ENCODE measurements around the gene MEAF6. TPM values are rescaled to one million over a fixed set of nuclear protein-coding genes. Genes with fewer than 3 reads are reported as not detected.

Gene MEAF6
- total RNA-seq, 1 donor from 2014 or later: 95.6 TPM

Other genes with a start within 250 kb of the MEAF6 start
- 39.3 and 40.4 TPM in 2 replicates for gene ZC3H12A, start 40.2 kb downstream of the MEAF6 start, total RNA-seq
- 22.7 and 25.4 TPM in 2 replicates for gene SNIP1, start 39.5 kb upstream of the MEAF6 start, total RNA-seq
- not detected in 2 replicates for gene DNALI1, start 42.2 kb upstream of the MEAF6 start, total RNA-seq
- 109 and 110 TPM in 2 replicates for gene GNL2, start 81.2 kb upstream of the MEAF6 start, total RNA-seq
- not detected in 2 replicates for gene RSPO1, start 120.1 kb upstream of the MEAF6 start, total RNA-seq
- gene CDCA8, start 177.8 kb upstream of the MEAF6 start, total RNA-seq: 35.6 and 35.9 TPM in 2 replicates